Smooth muscle cell (in vitro differentiated cells): Measurements from ENCODE around the gene NRF1. TPM values are rescaled to one million over a fixed set of nuclear protein-coding genes. Genes with fewer than 3 reads are reported as not detected.

ENCODE experiments used
- DNase-seq: peaks from one replicate; lab custom pipeline; 2025; ENCODE audit not compliant: unreplicated experiment; lab: John Stamatoyannopoulos, UW
- H2AFZ ChIP-seq: fragments of 200-600 bp; sonication (generic); 2 replicates; pipeline ENCODE4 v1.6.0; 2016; ENCODE audit warnings: antibody characterized with exemption, low read depth, mild to moderate bottlenecking
- H3F3A ChIP-seq: fragments of 200-600 bp; sonication (generic); 2 replicates; pipeline ENCODE4 v1.6.0; 2017; ENCODE audit warnings: antibody characterized with exemption, low read depth
- H3K27ac ChIP-seq: fragments of 200-600 bp; sonication (generic); 2 replicates; pipeline ENCODE4 v1.5.1; 2016; ENCODE audit warnings: low read depth, mild to moderate bottlenecking
- H3K27me3 ChIP-seq: fragments of 200-600 bp; sonication (generic); 2 replicates; pipeline ENCODE4 v1.6.1; 2016; ENCODE audit warnings: low read depth, mild to moderate bottlenecking
- H3K36me3 ChIP-seq: fragments of 200-600 bp; sonication (generic); 2 replicates; pipeline ENCODE4 v1.5.1; 2016; ENCODE audit warnings: low read depth
- H3K4me1 ChIP-seq: fragments of 200-600 bp; sonication (generic); 2 replicates; pipeline ENCODE4 v1.5.1; 2016; ENCODE audit warnings: low read depth
- H3K4me2 ChIP-seq: fragments of 200-600 bp; sonication (generic); 2 replicates; pipeline ENCODE4 v1.6.0; 2016; ENCODE audit warnings: mild to moderate bottlenecking
- H3K4me3 ChIP-seq: fragments of 200-600 bp; sonication (generic); 2 replicates; pipeline ENCODE4 v1.5.1; 2016; ENCODE audit warnings: mild to moderate bottlenecking
- H3K79me2 ChIP-seq: fragments of 200-600 bp; sonication (generic); 2 replicates; pipeline ENCODE4 v1.6.0; 2016; ENCODE audit warnings: low read depth, mild to moderate bottlenecking
- H3K9ac ChIP-seq: fragments of 200-600 bp; sonication (generic); 2 replicates; pipeline ENCODE4 v1.6.0; 2016; ENCODE audit warnings: low read depth
- H3K9me3 ChIP-seq: fragments of 200-600 bp; sonication (generic); replicated peaks from 2 replicates; pipeline ENCODE4 v1.5.1; 2016; ENCODE audit warnings: low read depth
- H4K20me1 ChIP-seq: fragments of 200-600 bp; sonication (generic); 2 replicates; pipeline ENCODE4 v1.6.0; 2016; ENCODE audit warnings: low read depth
- CTCF ChIP-seq: fragments of 200-600 bp; sonication (generic); IDR thresholded peaks from 2 replicates; pipeline ENCODE4 v1.5.1; 2017; ENCODE audit warnings: borderline replicate concordance, mild to moderate bottlenecking, antibody characterized with exemption; ENCODE audit not compliant: insufficient read depth, poor library complexity, severe bottlenecking
- WGBS: methylation state at CpG from one replicate; pipeline ENCODE4 v1.1.7; 2016; ENCODE audit warnings: low lambda C conversion rate; 5-methylcytosine and 5-hydroxymethylcytosine counted together
- polyA plus RNA-seq: library from polyadenylated mRNA; unstranded; fragments of >200 nt; fragmentation: Nextera tagmentation; extraction: Ambion mirVana; gene quantifications from 2 replicates; pipeline ENCODE4 v1.2.1, GENCODE V29; 2016
- total RNA-seq: library from RNA; depleted of rRNA; stranded (reverse); fragments of >200 nt; gene quantifications from 2 replicates; pipeline ENCODE4 v1.2.3, GENCODE V29; 2014

Gene NRF1
- total and polyA plus RNA-seq, 2 experiments from 2014 or later = 8.9 to 13.4 TPM

- H3F3A ChIP-seq = no peaks in the 10 kb centered on the region
- DNase-seq = no peak
- H3K4me3 ChIP-seq = no peak overlapping the region
- no peaks in the 10 kb centered on the region for H3K9me3 ChIP-seq
- H3K79me2 ChIP-seq = peaks cover 17% of the 10 kb centered on the region
- 89% methylated on average over 4 of the region's 4 CpGs for WGBS
- peaks cover 14% of the 10 kb centered on the region for H3K4me1 ChIP-seq
- H3K36me3 ChIP-seq = no peaks in the 10 kb centered on the region
- H3K4me2 ChIP-seq = no peak overlapping the region
- no peaks in the 10 kb centered on the region for H3K27me3 ChIP-seq
- H2AFZ ChIP-seq = no peak overlapping the region
- no peak overlapping the region for H3K9ac ChIP-seq
- no peak overlapping the region for H3K27ac ChIP-seq
- TF ChIP-seq CTCF = no peak
- H4K20me1 ChIP-seq = peaks cover 55% of the 10 kb centered on the region
These were observed 35.0 kb downstream of the NRF1 start for GRCh38 chr7:129646369-129647021.

DNA sequence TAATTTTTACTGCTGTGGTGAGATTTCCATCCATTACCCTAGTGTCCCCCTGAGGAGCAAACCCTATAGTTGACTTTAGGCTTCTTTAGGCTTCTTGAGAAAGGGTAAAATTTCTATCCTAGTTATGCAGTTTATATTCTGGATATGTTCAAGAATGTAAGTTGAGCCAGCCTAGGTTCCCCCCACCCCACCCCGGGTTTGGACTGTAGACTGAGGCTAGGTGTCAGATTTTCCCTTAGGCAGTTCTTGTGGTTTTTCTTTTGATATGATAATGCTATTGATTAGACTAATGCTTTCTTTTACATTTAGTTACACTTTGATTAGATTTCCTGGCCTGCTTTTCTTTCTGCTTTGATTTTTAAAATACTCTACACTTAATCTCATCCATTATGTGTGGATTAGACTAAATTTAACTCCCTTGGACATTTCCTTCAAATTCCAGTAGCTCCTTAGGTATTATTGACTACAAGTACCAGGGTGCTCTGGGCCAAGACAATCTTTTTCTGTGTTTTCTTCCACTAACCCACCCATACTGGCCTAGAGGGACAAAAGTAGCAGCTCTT, 37.7 kb downstream of the NRF1 start:
- Histone ChIP-seq H3K4me1 (peaks cover 6% of the 10 kb centered on the region), H3K27ac (no peak overlapping the region), H3K4me3 (no peak overlapping the region), H3K4me2 (no peak overlapping the region), H2AFZ (no peak overlapping the region), H3K79me2 (peaks cover 22% of the 10 kb centered on the region), H3K36me3 (no peaks in the 10 kb centered on the region), H4K20me1 (peaks cover 54% of the 10 kb centered on the region), H3K9me3 (no peaks in the 10 kb centered on the region), H3K27me3 (no peaks in the 10 kb centered on the region), H3K9ac (no peak overlapping the region), H3F3A (no peaks in the 10 kb centered on the region)
- no peak for DNase-seq
- no peak for TF ChIP-seq CTCF
- 57% methylated on average over 1 of the region's 1 CpG for WGBS

- Histone ChIP-seq H3K4me3 (no peak overlapping the region), H3K9me3 (no peaks in the 10 kb centered on the region), H3K9ac (no peak overlapping the region), H3K4me1 (peaks cover 6% of the 10 kb centered on the region), H3K79me2 (peaks cover 31% of the 10 kb centered on the region), H3K27me3 (no peaks in the 10 kb centered on the region), H3K36me3 (no peaks in the 10 kb centered on the region), H3F3A (no peaks in the 10 kb centered on the region), H3K27ac (no peak overlapping the region), H2AFZ (no peak overlapping the region), H4K20me1 (peaks cover 51% of the 10 kb centered on the region), H3K4me2 (no peak overlapping the region)
- 96% methylated on average over 5 of the region's 5 CpGs for WGBS
- no peak for DNase-seq
- TF ChIP-seq CTCF = no peak
These were observed 38.7 kb downstream of the NRF1 start for GRCh38 chr7:129650056-129650758.
